H1 (cell line): ENCODE measurements around the gene CROCC2. TPM values are rescaled to one million over a fixed set of nuclear protein-coding genes. Genes with fewer than 3 reads are reported as not detected.

Experiments used
- POLR2A ChIP-seq, 2 experiments: IDR thresholded peaks; 1 replicate in 1 of 2; 2 replicates in 1 of 2; pipeline ENCODE4 v1.6.1; 2011; ENCODE audit warnings: low read depth in 2 of 2, low read length in 2 of 2, mild to moderate bottlenecking in 2 of 2; ENCODE audit errors: control extremely low read depth in 1 of 2
- RNF2 ChIP-seq: fragments of 200-900, 300-1000 bp; sonication (generic); IDR thresholded peaks from 2 replicates; pipeline ENCODE4 v1.7.1; 2016; ENCODE audit warnings: borderline replicate concordance, low read depth, mild to moderate bottlenecking, antibody characterized with exemption, low read length; ENCODE audit not compliant: poor library complexity, severe bottlenecking; ENCODE audit errors: missing control alignments
- SAP30 ChIP-seq: fragments of 300-600 bp; sonication (generic); IDR thresholded peaks from 2 replicates; pipeline ENCODE4 v1.7.1; 2012; ENCODE audit warnings: low read length, moderate library complexity, mild to moderate bottlenecking, inconsistent platforms; ENCODE audit not compliant: insufficient read depth, insufficient replicate concordance
- polyA plus RNA-seq, 7 experiments: library from polyadenylated mRNA; depleted of rRNA in 3 of 7; stranded (reverse) in 5 of 7; unstranded in 2 of 7; fragments of >200 nt in 5 of 7; fragments of 200-250 nt in 2 of 7; gene quantifications; 1 replicate in 5 of 7; 2 replicates in 1 of 7; 4 replicates in 1 of 7; pipeline versions ENCODE4 v1.2.1 to v1.2.3, GENCODE V29; 2011 to 2013; ENCODE audit warnings: missing spikeins in 2 of 7, mixed read lengths in 2 of 7
- total RNA-seq: library from RNA; stranded (reverse); fragmentation: NEBNext Ultra II Directional; extraction: Animal tissue kit (Norgen Biotek cat#: 25700); gene quantifications from 2 replicates; pipeline ENCODE4 v1.2.1, GENCODE V29; 2021

CROCC2 gene
- total and polyA plus RNA-seq, 2 of the 8 experiments (the other 6 are each of a cell fraction or from before 2014, with no cell fraction given): not detected

GRCh38 chr2:240861547-240861946 lies 44.6 kb upstream of the CROCC2 start (continued):
- no peak for TF ChIP-seq RNF2
- no peak for TF ChIP-seq SAP30
- TF ChIP-seq POLR2A (IDR thresholded peaks at IDR 0.05; ENCODE audit: control extremely low read depth in 1 of 2, low read depth in 2 of 2, low read length in 2 of 2): no peak
